Endothelial cell of umbilical vein (primary cell): ENCODE results near the gene CBLL1.

ENCODE experiments used
- JUN ChIP-seq: IDR thresholded peaks from 2 replicates; pipeline ENCODE4 v1.6.1; 2011; ENCODE audit warnings: borderline replicate concordance, low read depth; ENCODE audit not compliant: insufficient read length, insufficient read depth
- MAX ChIP-seq: IDR thresholded peaks from 2 replicates; pipeline ENCODE4 v1.6.1; 2011; ENCODE audit not compliant: insufficient read depth, insufficient read length
- POLR2A ChIP-seq: IDR thresholded peaks from 2 replicates; pipeline ENCODE4 v1.6.1; 2012; ENCODE audit warnings: low read depth, mild to moderate bottlenecking, control low read depth, low read length
- POLR2AphosphoS5 ChIP-seq: IDR thresholded peaks from 2 replicates; pipeline ENCODE4 v1.6.1; 2012; ENCODE audit warnings: low read depth, mild to moderate bottlenecking, control low read depth, low read length, moderate library complexity; ENCODE audit not compliant: insufficient read depth
- TF ChIP-seq, protein P1 (sequence below), 2 donors: IDR thresholded peaks; 1 replicate in 1 of 2; 2 replicates in 1 of 2; pipeline ENCODE4 v1.5.1; 2011; ENCODE audit warnings: low read length in 2 of 2, mild to moderate bottlenecking in 2 of 2, moderate library complexity in 2 of 2, control low read depth in 1 of 2, inconsistent platforms in 1 of 2, low read depth in 1 of 2; ENCODE audit not compliant: insufficient read depth in 1 of 2; ENCODE audit errors: extremely low read depth in 1 of 2

DNA sequence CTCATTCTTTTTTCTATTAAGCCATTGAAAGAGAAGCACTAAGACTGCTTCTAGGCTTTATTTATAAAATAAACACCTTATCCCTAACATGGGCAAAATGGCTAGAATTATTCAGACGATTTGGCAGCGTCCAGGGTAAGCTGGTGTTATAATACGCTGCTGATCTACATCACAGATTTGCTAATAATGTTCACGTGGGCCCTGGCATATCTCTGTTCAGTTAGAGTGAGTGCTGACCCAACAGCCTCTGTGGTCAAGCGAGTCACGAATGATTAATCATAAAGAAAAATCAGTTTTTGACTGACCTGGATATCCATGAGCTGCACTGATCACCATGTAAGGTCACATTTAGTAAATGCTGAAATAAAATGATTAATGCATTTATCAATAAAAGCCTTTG, 28.4 kb upstream of the CBLL1 start:
- TF ChIP-seq, protein P1, sequence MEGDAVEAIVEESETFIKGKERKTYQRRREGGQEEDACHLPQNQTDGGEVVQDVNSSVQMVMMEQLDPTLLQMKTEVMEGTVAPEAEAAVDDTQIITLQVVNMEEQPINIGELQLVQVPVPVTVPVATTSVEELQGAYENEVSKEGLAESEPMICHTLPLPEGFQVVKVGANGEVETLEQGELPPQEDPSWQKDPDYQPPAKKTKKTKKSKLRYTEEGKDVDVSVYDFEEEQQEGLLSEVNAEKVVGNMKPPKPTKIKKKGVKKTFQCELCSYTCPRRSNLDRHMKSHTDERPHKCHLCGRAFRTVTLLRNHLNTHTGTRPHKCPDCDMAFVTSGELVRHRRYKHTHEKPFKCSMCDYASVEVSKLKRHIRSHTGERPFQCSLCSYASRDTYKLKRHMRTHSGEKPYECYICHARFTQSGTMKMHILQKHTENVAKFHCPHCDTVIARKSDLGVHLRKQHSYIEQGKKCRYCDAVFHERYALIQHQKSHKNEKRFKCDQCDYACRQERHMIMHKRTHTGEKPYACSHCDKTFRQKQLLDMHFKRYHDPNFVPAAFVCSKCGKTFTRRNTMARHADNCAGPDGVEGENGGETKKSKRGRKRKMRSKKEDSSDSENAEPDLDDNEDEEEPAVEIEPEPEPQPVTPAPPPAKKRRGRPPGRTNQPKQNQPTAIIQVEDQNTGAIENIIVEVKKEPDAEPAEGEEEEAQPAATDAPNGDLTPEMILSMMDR (IDR thresholded peaks at IDR 0.05; ENCODE audit: extremely low read depth in 1 of 2, insufficient read depth in 1 of 2, low read depth in 1 of 2, low read length in 2 of 2): no peak
- TF ChIP-seq JUN (no peak), MAX (no peak), POLR2A (no peak), POLR2AphosphoS5 (no peak)
